Measurements from ENCODE around the gene TMBIM6.

GRCh38 chr12:49813131-49813530, 71.8 kb downstream of the TMBIM6 start:
- TF ChIP-seq REST (IDR thresholded peaks at IDR 0.05; ENCODE audit: low read depth, low read length) (no peak), POLR2AphosphoS5 (IDR thresholded peaks at IDR 0.05; ENCODE audit: low read depth, low read length) (no peak), CTCF (IDR thresholded peaks at IDR 0.05) (no peak), NRF1 (IDR thresholded peaks at IDR 0.05; ENCODE audit: low read depth, low read length) (no peak), RAD21 (IDR thresholded peaks at IDR 0.05; ENCODE audit: low read length) (no peak), GABPA (IDR thresholded peaks at IDR 0.05; ENCODE audit: low read depth) (no peak), EP300 (IDR thresholded peaks at IDR 0.05; ENCODE audit: borderline replicate concordance in 1 of 2, low read depth in 1 of 2, low read length in 1 of 2) (no peak), USF1 (IDR thresholded peaks at IDR 0.05; ENCODE audit: borderline replicate concordance, low read depth) (no peak), PBX3 (IDR thresholded peaks at IDR 0.05) (no peak), ZBTB33 (IDR thresholded peaks at IDR 0.05; ENCODE audit: borderline replicate concordance, low read depth) (no peak), EZH2phosphoT487 (IDR thresholded peaks at IDR 0.05; ENCODE audit: borderline replicate concordance, low read depth) (no peak), SIN3A (IDR thresholded peaks at IDR 0.05; ENCODE audit: borderline replicate concordance, low read depth, low read length) (no peak), NFIC (IDR thresholded peaks at IDR 0.05; ENCODE audit: borderline replicate concordance) (no peak)

Measured in SK-N-SH (cell line).